ENCODE measurements around the gene MSANTD2.

The MSANTD2 gene

GRCh38 chr11:124732230-124732629 lies 68.0 kb downstream of the MSANTD2 start:
- no peak for DNase-seq (ENCODE audit: low spot score)

- DNase-seq (ENCODE audit: low spot score): no peak
Measured at GRCh38 chr11:124729571-124729970, 70.6 kb downstream of the MSANTD2 start.

- DNase-seq (ENCODE audit: low spot score): no peak
Measured at GRCh38 chr11:124728134-124728533, 72.1 kb downstream of the MSANTD2 start.

GRCh38 chr11:124727474-124727873 lies 72.7 kb downstream of the MSANTD2 start:
- DNase-seq (ENCODE audit: low spot score): no peak

GRCh38 chr11:124725719-124726105 lies 74.5 kb downstream of the MSANTD2 start:
- DNase-seq (ENCODE audit: low spot score): peak; percentile 38

- DNase-seq (ENCODE audit: low spot score): no peak
Measured at GRCh38 chr11:124724979-124725718, 75.1 kb downstream of the MSANTD2 start.

- DNase-seq (ENCODE audit: low spot score): no peak
Measured at GRCh38 chr11:124722176-124722575, 78.0 kb downstream of the MSANTD2 start.

- DNase-seq (ENCODE audit: low spot score): no peak
Measured at GRCh38 chr11:124719534-124719933, 80.7 kb downstream of the MSANTD2 start.

GRCh38 chr11:124718801-124719200 lies 81.4 kb downstream of the MSANTD2 start:
- no peak for DNase-seq (ENCODE audit: low spot score)

- peak; percentile 54 for DNase-seq (ENCODE audit: low spot score)
Measured at GRCh38 chr11:124717786-124718651, 82.2 kb downstream of the MSANTD2 start.

GRCh38 chr11:124717421-124717785 lies 82.8 kb downstream of the MSANTD2 start:
- no peak for DNase-seq (ENCODE audit: low spot score)

GRCh38 chr11:124716591-124716990 lies 83.6 kb downstream of the MSANTD2 start:
- DNase-seq (ENCODE audit: low spot score): no peak

Measured in GM03348 (cell line).